BE2C (cell line): ENCODE measurements around the gene AGBL3.
"Not testable (repeated sequence)": the region's sequence is repeated elsewhere in the genome, so short reads cannot be mapped to it uniquely, and the experiment has no call there.

Source experiments
- DNase-seq: peaks from one replicate; pipeline ENCODE4 v3.0.0-alpha.2; 2020
- H3K27me3 ChIP-seq: fragments of 250-450 bp; sonication (Bioruptor Pico); 2 replicates; pipeline ENCODE4 v1.5.1; 2020; ENCODE audit warnings: mild to moderate bottlenecking
- H3K36me3 ChIP-seq: fragments of 250-450 bp; sonication (Bioruptor Pico); 2 replicates; pipeline ENCODE4 v1.5.1; 2020; ENCODE audit warnings: mild to moderate bottlenecking
- H3K4me1 ChIP-seq: fragments of 250-450 bp; sonication (Bioruptor Pico); 2 replicates; pipeline ENCODE4 v1.5.1; 2020
- H3K4me3 ChIP-seq: 2 replicates; pipeline ENCODE4 v1.5.1; 2011; ENCODE audit warnings: low read depth, low read length
- H3K9me3 ChIP-seq: fragments of 250-450 bp; sonication (Bioruptor Pico); 2 replicates; pipeline ENCODE4 v1.5.1; 2020
- TF ChIP-seq, protein P1 (sequence below): IDR thresholded peaks from 2 replicates; pipeline ENCODE4 v1.5.1; 2012; ENCODE audit warnings: mild to moderate bottlenecking, low read depth, low read length

AGBL3 gene

GRCh38 chr7:135114622-135115021 lies 128.3 kb downstream of the AGBL3 start:
- TF ChIP-seq, protein P1, sequence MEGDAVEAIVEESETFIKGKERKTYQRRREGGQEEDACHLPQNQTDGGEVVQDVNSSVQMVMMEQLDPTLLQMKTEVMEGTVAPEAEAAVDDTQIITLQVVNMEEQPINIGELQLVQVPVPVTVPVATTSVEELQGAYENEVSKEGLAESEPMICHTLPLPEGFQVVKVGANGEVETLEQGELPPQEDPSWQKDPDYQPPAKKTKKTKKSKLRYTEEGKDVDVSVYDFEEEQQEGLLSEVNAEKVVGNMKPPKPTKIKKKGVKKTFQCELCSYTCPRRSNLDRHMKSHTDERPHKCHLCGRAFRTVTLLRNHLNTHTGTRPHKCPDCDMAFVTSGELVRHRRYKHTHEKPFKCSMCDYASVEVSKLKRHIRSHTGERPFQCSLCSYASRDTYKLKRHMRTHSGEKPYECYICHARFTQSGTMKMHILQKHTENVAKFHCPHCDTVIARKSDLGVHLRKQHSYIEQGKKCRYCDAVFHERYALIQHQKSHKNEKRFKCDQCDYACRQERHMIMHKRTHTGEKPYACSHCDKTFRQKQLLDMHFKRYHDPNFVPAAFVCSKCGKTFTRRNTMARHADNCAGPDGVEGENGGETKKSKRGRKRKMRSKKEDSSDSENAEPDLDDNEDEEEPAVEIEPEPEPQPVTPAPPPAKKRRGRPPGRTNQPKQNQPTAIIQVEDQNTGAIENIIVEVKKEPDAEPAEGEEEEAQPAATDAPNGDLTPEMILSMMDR = no peak
- DNase-seq = no peak
- Histone ChIP-seq H3K4me3 (no peak overlapping the region), H3K36me3 (no peaks in the 10 kb centered on the region), H3K27me3 (no peaks in the 10 kb centered on the region; the same call in 1 of the 2 replicates), H3K9me3 (no peaks in the 10 kb centered on the region), H3K4me1 (no peaks in the 10 kb centered on the region)

GRCh38 chr7:135117096-135117495 lies 130.8 kb downstream of the AGBL3 start:
- Histone ChIP-seq H3K4me3 (no peak overlapping the region), H3K27me3 (no peaks in the 10 kb centered on the region; the same call in 1 of the 2 replicates), H3K4me1 (no peaks in the 10 kb centered on the region), H3K9me3 (no peaks in the 10 kb centered on the region), H3K36me3 (no peaks in the 10 kb centered on the region)
- TF ChIP-seq, protein P1 = no peak
- no peak for DNase-seq

DNA sequence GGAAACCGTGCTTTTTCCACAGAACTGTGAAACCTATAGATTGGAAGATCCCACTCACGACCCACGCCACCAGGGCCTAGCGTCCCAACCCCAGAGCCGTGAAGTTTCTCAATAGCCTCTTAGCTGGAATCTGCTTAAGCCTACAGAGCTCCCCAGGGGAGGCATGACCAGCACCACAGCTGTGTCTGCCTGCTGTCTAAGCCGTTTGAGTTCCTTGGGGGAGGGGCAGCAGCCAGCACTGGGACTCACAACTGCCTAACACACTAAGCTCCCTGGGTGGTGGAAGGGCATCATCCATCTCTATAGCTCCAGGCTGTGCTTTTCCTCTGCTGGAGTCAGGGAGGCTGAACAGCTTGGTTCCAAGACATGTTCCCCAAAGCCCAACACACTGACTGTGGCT lies 135.6 kb downstream of the AGBL3 start:
- H3K27me3 ChIP-seq = peaks cover 9% of the 10 kb centered on the region; the same call in 1 of the 2 replicates
- no peak for DNase-seq
- no peaks in the 10 kb centered on the region for H3K9me3 ChIP-seq
- TF ChIP-seq, protein P1 = no peak
- no peaks in the 10 kb centered on the region for H3K36me3 ChIP-seq
- no peaks in the 10 kb centered on the region for H3K4me1 ChIP-seq
- no peak overlapping the region for H3K4me3 ChIP-seq

DNA sequence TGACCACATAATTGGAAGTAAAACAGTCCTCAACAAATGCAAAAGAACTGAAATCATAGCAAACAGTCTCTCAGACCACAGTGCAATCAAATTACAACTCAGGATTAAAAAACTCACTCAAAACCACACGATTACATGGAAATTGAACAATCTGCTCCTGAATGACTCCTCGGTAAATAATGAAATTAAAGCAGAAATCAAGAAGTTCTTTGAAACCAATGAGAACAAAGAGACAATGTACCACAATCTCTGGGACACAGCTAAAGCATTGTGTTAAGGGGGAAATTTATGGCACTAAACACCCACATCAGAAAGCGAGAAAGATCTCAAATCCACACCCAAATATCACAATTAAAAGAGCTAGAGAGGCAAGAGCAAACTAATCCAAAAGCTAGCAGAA lies 138.3 kb downstream of the AGBL3 start:
- not testable (repeated sequence) for H3K36me3 ChIP-seq, H3K27me3 ChIP-seq, H3K4me3 ChIP-seq, DNase-seq, H3K9me3 ChIP-seq, H3K4me1 ChIP-seq

DNA sequence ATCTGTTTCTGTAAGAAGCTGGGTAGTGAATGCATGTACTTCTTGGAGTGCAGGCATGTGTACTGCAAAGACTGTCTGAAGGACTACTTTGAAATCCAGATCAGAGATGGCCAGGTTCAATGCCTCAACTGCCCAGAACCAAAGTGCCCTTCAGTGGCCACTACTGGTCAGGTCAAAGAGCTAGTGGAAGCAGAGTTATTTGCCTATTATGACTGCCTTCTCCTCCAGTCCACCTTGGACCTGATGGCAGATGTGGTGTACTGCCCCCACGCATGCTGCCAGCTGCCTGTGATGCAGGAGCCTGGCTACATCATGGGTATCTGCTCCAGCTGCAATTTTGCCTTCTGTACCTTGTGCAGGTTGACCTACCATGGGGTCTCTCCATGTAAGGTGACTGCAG lies 142.6 kb downstream of the AGBL3 start:
- H3K4me3 ChIP-seq = no peak overlapping the region
- H3K27me3 ChIP-seq = peaks cover 9% of the 10 kb centered on the region; the same call in 1 of the 2 replicates
- no peaks in the 10 kb centered on the region for H3K4me1 ChIP-seq
- no peaks in the 10 kb centered on the region for H3K36me3 ChIP-seq
- no peak for DNase-seq
- TF ChIP-seq, protein P1 = no peak
- no peaks in the 10 kb centered on the region; the same call in 1 of the 2 replicates for H3K9me3 ChIP-seq

GRCh38 chr7:135129579-135129978 lies 143.3 kb downstream of the AGBL3 start:
- no peaks in the 10 kb centered on the region; the same call in 1 of the 2 replicates for H3K9me3 ChIP-seq
- peaks cover 7% of the 10 kb centered on the region; the same call in 1 of the 2 replicates for H3K27me3 ChIP-seq
- no peak for DNase-seq
- H3K4me1 ChIP-seq = no peaks in the 10 kb centered on the region
- H3K36me3 ChIP-seq = no peaks in the 10 kb centered on the region
- H3K4me3 ChIP-seq = no peak overlapping the region
- TF ChIP-seq, protein P1 = no peak
